ENCODE measurements around the gene SLC45A1.

The SLC45A1 gene

GRCh38 chr1:8384577-8384976, 66.7 kb downstream of the SLC45A1 start:
- peak; percentile 43 for DNase-seq (ENCODE audit: low read depth)

- DNase-seq (ENCODE audit: low read depth), result no peak
Measured at GRCh38 chr1:8386247-8386646, 68.3 kb downstream of the SLC45A1 start.

- DNase-seq (ENCODE audit: low read depth), result no peak
Measured at GRCh38 chr1:8388732-8389562, 71.0 kb downstream of the SLC45A1 start.

- DNase-seq (ENCODE audit: low read depth), result no peak
Measured at GRCh38 chr1:8389958-8390535, 72.1 kb downstream of the SLC45A1 start.

GRCh38 chr1:8390707-8391106, 72.8 kb downstream of the SLC45A1 start:
- DNase-seq (ENCODE audit: low read depth), result no peak

GRCh38 chr1:8392522-8392921, 74.6 kb downstream of the SLC45A1 start:
- no peak for DNase-seq (ENCODE audit: low read depth)

Data from EH (cell line).